PFSK-1 (cell line): ENCODE data around the gene GPR39.

Experiments used
- POLR2AphosphoS5 ChIP-seq: IDR thresholded peaks from 2 replicates; pipeline ENCODE4 v1.6.1; 2012; ENCODE audit warnings: low read depth, mild to moderate bottlenecking, control low read depth, low read length, moderate library complexity
- REST ChIP-seq, 2 experiments: IDR thresholded peaks; 2 replicates each; pipeline versions ENCODE4 v1.6.1 to v1.8.0; 2011 to 2012; ENCODE audit warnings: low read depth in 2 of 2, low read length in 2 of 2, control low read depth in 1 of 2, inconsistent platforms in 1 of 2, mild to moderate bottlenecking in 1 of 2, moderate library complexity in 1 of 2; ENCODE audit not compliant: insufficient read depth in 1 of 2
- TAF1 ChIP-seq: IDR thresholded peaks from 2 replicates; pipeline ENCODE4 v1.6.1; 2012; ENCODE audit warnings: low read length, control low read depth, borderline replicate concordance; ENCODE audit not compliant: insufficient read depth

DNA sequence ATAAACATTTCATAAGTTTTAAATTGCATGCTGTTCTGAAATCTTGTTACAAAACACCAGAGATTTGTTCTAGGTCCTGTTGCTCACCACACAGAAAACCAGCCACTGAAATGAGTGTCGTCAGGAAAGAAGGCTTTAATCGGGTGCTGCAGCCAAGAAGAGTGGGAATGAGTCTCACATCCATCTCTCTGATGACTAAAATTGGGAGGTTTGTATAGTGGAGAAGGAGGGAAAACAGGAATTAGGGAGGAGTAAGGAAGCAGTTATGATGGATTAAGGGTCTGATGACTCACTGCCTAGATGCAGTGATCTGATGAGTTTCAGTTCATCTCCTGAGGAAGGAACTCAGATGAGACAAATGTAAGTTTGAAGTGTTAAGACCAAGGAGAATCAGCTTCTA, 42.1 kb upstream of the GPR39 start:
- TF ChIP-seq POLR2AphosphoS5 (no peak), REST (IDR thresholded peaks at IDR 0.05; ENCODE audit: insufficient read depth in 1 of 2, low read depth in 2 of 2, low read length in 2 of 2) (no peak), TAF1 (no peak)
